Measurements from ENCODE around the gene PIPOX. TPM values are rescaled to one million over a fixed set of nuclear protein-coding genes. Genes with fewer than 3 reads are reported as not detected.

PIPOX gene
- total RNA-seq, 2 donors from 2014 or later, result 0.46 to 2.2 TPM

- intact Hi-C loops (cut with DNase I, micrococcal nuclease), result no loop called here
- DNase-seq (no peak), ATAC-seq (no peak)
These were observed 23.7 kb downstream of the PIPOX start for GRCh38 chr17:29066606-29067005.

- ATAC-seq, result no peak
- intact Hi-C loops (cut with DNase I, micrococcal nuclease), result no loop called here
- DNase-seq, result no peak
These were observed 25.9 kb downstream of the PIPOX start for GRCh38 chr17:29068818-29069217.

- intact Hi-C loops (cut with DNase I, micrococcal nuclease), result no loop called here
- DNase-seq, result peak in 1 of 2 donors; percentile 16
These were observed 26.6 kb downstream of the PIPOX start for GRCh38 chr17:29069526-29070041.

GRCh38 chr17:29070308-29070707, 27.4 kb downstream of the PIPOX start:
- DNase-seq (no peak), ATAC-seq (no peak)
- intact Hi-C loops (cut with DNase I, micrococcal nuclease), result no loop called here

More at GRCh38 chr17:29069526-29070041, 26.6 kb downstream of the PIPOX start:
- peak; percentile 52 for ATAC-seq

- ATAC-seq (no peak), DNase-seq (no peak)
- intact Hi-C loops (cut with DNase I, micrococcal nuclease), result no loop called here
These were observed 27.8 kb downstream of the PIPOX start for GRCh38 chr17:29070781-29071180.

GRCh38 chr17:29071303-29071702, 28.4 kb downstream of the PIPOX start:
- DNase-seq, result no peak
- intact Hi-C loops (cut with DNase I, micrococcal nuclease), result no loop called here
- no peak for ATAC-seq

- ATAC-seq, result no peak
- intact Hi-C loops (cut with DNase I, micrococcal nuclease), result no loop called here
These were observed 30.1 kb downstream of the PIPOX start for GRCh38 chr17:29073045-29073444.

GRCh38 chr17:29073520-29073919, 30.6 kb downstream of the PIPOX start:
- ATAC-seq (no peak), DNase-seq (no peak)
- intact Hi-C loops (cut with DNase I, micrococcal nuclease), result no loop called here

More at GRCh38 chr17:29073045-29073444, 30.1 kb downstream of the PIPOX start:
- DNase-seq, result no peak

- intact Hi-C loops (cut with DNase I, micrococcal nuclease), result no loop called here
- DNase-seq (no peak), ATAC-seq (no peak)
These were observed 31.5 kb downstream of the PIPOX start for GRCh38 chr17:29074488-29074887.

GRCh38 chr17:29076087-29076486, 33.1 kb downstream of the PIPOX start:
- DNase-seq, result no peak
- ATAC-seq, result no peak

GRCh38 chr17:29076722-29077121, 33.8 kb downstream of the PIPOX start:
- ATAC-seq (no peak), DNase-seq (no peak)
- intact Hi-C loops (cut with DNase I, micrococcal nuclease), result no loop called here

More at GRCh38 chr17:29076087-29076486, 33.1 kb downstream of the PIPOX start:
- intact Hi-C loops (cut with DNase I, micrococcal nuclease), result no loop called here

GRCh38 chr17:29077320-29077719, 34.4 kb downstream of the PIPOX start:
- no peak for DNase-seq
- intact Hi-C loops (cut with DNase I, micrococcal nuclease), result no loop called here
- no peak for ATAC-seq

- no peak for ATAC-seq
- intact Hi-C loops (cut with DNase I, micrococcal nuclease), result no loop called here
- DNase-seq, result no peak
These were observed 35.5 kb downstream of the PIPOX start for GRCh38 chr17:29078183-29079045.

GRCh38 chr17:29079433-29079832, 36.5 kb downstream of the PIPOX start:
- intact Hi-C loops (cut with DNase I, micrococcal nuclease), result no loop called here
- DNase-seq, result no peak
- ATAC-seq, result peak; percentile 13

GRCh38 chr17:29079887-29080286, 36.9 kb downstream of the PIPOX start:
- ATAC-seq (no peak), DNase-seq (no peak)
- intact Hi-C loops (cut with DNase I, micrococcal nuclease), result no loop called here

- ATAC-seq, result no peak
- no peak for DNase-seq
- intact Hi-C loops (cut with DNase I, micrococcal nuclease), result no loop called here
These were observed 37.4 kb downstream of the PIPOX start for GRCh38 chr17:29080323-29080722.

GRCh38 chr17:29080965-29081364, 38.0 kb downstream of the PIPOX start:
- intact Hi-C loops (cut with DNase I, micrococcal nuclease), result no loop called here
- no peak for ATAC-seq
- DNase-seq, result no peak

- peak; percentile 28 for ATAC-seq
- intact Hi-C loops (cut with DNase I, micrococcal nuclease), result no loop called here
- DNase-seq, result peak; percentile 18 to 49
These were observed 41.7 kb downstream of the PIPOX start for GRCh38 chr17:29084541-29085146.

- intact Hi-C loops (cut with DNase I, micrococcal nuclease), result no loop called here
- no peak for ATAC-seq
These were observed 42.3 kb downstream of the PIPOX start for GRCh38 chr17:29085223-29085622.

More at GRCh38 chr17:29085223-29085622, 42.3 kb downstream of the PIPOX start:
- no peak for DNase-seq
